Astrocyte of the spinal cord (primary cell): ENCODE results near the gene UTY.
"Not testable (repeated sequence)": the region's sequence is repeated elsewhere in the genome, so short reads cannot be mapped to it uniquely, and the experiment has no call there.

Experiments used
- DNase-seq: peaks from one replicate; pipeline ENCODE4 v3.0.0; 2011; ENCODE audit warnings: low read depth, low spot score
- H3K4me3 ChIP-seq: 2 replicates; pipeline ENCODE4 v1.5.1; 2011; ENCODE audit warnings: low read depth, mild to moderate bottlenecking, low read length, moderate library complexity
- CTCF ChIP-seq: IDR thresholded peaks from 2 replicates; pipeline ENCODE4 v1.5.1; 2012; ENCODE audit warnings: low read depth, mild to moderate bottlenecking, low read length, inconsistent platforms
- in situ Hi-C: cut with HindIII; loops from 2 replicates; pipeline ENCODE4 v1.10.0; 2017; ENCODE audit warnings: low sequenced_read_pairs

UTY gene

DNA sequence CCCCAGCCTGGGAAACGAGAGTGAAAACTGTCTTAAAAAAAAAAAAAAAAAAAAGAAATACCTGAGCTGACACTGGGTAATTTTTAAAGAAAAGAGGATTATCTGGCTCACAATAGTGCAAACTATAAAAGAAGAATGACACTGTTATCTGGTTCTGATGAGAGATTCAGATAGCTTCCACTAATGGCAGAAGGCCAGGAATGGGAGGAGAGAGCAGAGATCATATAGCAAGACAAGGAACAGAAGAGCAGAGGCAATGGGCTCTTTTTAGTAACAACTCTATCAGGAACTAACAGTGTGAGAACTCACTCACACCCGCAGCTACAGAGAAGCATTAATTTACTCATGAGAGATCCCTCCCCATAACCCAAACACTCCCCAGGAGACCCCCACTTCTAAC lies 184.8 kb downstream of the UTY start:
- DNase-seq = no peak
- no peak for TF ChIP-seq CTCF
- in situ Hi-C loops = no loop called here
- H3K4me3 ChIP-seq = no peak overlapping the region

DNA sequence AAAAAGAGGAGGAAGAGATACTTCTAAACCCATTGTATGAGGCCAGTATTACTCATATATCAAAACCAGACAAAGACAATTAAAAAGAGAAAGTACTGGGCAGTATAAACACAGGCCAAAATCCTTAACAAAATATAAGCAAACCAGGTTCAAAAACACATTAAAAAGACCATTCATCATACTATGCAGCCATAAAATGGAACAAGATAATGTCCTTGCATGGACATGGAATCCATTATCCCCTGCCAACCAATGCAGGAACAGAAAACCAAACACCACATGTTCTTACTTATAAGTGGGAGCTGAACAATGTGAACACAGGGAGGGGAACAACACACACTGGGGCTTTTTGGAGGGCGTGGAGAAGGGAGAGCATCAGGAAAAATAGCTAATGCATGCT lies 188.6 kb downstream of the UTY start:
- in situ Hi-C loops = no loop called here
- no peak overlapping the region for H3K4me3 ChIP-seq
- no peak for TF ChIP-seq CTCF
- no peak for DNase-seq

- H3K4me3 ChIP-seq, in situ Hi-C loops, DNase-seq: not testable (repeated sequence)
Measured at GRCh38 chrY:13282151-13283054, 197.4 kb downstream of the UTY start.

GRCh38 chrY:13279561-13279960 lies 200.3 kb downstream of the UTY start:
- no peak overlapping the region for H3K4me3 ChIP-seq
- in situ Hi-C loops = no loop called here
- no peak for TF ChIP-seq CTCF
- DNase-seq = no peak

DNA sequence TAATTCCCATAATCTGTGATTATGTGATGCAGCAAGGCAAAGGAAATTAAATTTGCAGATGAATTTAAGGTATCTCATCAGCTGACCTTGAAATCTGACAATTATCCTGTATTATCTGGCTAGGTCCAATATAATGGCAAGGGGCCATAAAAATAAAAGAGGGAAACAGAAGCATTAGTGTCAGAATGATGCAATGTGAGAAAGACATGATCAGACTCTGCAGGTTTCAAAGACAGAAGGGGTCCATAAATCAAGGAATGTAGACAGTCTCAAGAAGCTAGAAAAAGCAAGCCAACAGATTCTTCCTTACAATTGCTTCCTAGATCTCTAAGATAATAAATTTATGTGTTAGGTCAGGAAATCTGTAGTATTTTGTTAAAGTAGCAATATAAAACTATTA lies 208.1 kb downstream of the UTY start:
- in situ Hi-C loops = no loop called here
- no peak for DNase-seq
- TF ChIP-seq CTCF = no peak
- H3K4me3 ChIP-seq = no peak overlapping the region

DNA sequence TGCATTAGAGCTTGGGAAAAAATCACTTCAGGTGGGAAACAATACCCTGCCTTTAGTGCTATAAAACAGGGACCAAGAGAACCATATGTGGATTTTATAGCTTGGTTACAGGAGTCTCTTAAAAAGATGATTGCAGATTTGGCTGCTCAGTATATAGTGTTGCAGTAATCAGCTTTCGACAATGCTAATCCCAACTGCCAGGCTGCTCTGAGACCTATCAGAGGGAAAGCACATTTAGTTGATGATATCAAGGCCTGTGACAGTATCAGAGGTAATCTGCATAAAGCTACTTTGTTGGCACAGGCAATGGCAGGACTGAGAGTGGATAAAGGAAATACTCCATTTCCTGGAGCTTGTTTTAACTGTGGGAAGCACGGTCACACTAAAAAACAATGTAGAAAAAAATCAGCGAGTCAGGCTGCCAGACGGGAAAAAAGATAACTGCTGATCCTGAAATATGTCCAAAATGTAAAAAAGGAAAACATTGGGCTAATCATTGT lies 225.8 kb downstream of the UTY start:
- in situ Hi-C loops, DNase-seq, H3K4me3 ChIP-seq: not testable (repeated sequence)

DNA sequence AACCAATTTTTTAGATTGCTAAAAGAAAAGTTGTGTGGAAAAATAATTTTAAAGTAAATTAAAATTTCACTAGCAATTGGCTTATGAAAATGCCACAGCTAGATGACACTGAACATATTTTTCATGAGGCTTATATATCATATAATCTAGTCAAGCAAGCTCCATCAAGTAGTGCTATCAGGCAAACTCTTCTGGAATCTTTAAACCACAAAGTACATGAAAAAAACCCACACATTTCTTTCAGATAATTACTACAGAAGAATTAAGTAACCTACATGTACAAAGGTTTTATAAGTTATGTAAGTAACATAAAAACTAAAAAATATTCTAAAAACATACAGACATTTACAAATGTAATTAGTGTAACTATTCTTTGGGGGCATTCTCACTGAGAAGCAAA lies 229.4 kb downstream of the UTY start:
- no peak for TF ChIP-seq CTCF
- H3K4me3 ChIP-seq = no peak overlapping the region
- DNase-seq = no peak
- in situ Hi-C loops = no loop called here
